Right ventricle myocardium superior (tissue), 1 donor: Measurements from ENCODE around the gene UNCX. TPM values are rescaled to one million over a fixed set of nuclear protein-coding genes. Genes with fewer than 3 reads are reported as not detected.
"Not testable (repeated sequence)": the region's sequence is repeated elsewhere in the genome, so short reads cannot be mapped to it uniquely, and the experiment has no call there.

Source experiments
- ATAC-seq: fragments of 200-7000 bp; cut with Tn5 transposase; one replicate; pipeline ENCODE4 v1.9.1; 2020; ENCODE audit warnings: mild to moderate bottlenecking; ENCODE audit not compliant: poor library complexity
- DNase-seq: peaks from one replicate; pipeline ENCODE4 v3.0.0-alpha.2; 2020
- intact Hi-C: fragments of 100-400 bp; cut with DNase I; formaldehyde crosslinking; loops from one replicate; pipeline ENCODE4 v1.11.2; 2022
- total RNA-seq: library from RNA; stranded (reverse); fragmentation: NEBNext Ultra II Directional; extraction: Animal tissue kit (Norgen Biotek cat#: 25700); gene quantifications from one replicate; pipeline ENCODE4 v1.2.1, GENCODE V29; 2021
- donor health status: DM: no; HTN: yes; CAD: no; lungs with severe emphysema.

Gene UNCX
- total RNA-seq, 1 donor from 2014 or later: not detected

- ATAC-seq: no peak
- DNase-seq: no peak
- intact Hi-C loops: no loop called here
These were observed 21.1 kb upstream of the UNCX start for GRCh38 chr7:1211611-1212010.

- DNase-seq, intact Hi-C loops, ATAC-seq: not testable (repeated sequence)
These were observed 20.6 kb upstream of the UNCX start for GRCh38 chr7:1212025-1212424.

DNA sequence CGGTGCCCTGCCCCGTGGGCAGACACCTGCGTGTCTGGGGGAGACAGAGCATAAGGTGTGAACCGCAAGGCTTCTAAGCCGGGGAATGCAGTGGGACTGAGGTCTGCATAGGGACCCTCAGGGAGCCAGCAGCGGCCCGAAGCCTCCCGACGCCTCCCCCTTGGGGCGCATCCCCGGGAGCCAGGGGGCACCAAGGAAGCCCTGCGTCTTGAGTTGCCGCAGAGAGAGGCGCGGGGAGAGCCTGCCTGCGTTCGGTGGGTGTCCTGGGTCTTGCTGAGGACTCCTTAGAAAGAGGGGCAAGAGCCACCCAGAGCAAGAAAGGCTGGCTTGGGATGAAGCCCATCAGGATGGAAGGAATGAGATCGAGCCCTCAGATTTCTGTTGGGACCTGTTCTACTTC is 18.2 kb upstream of the UNCX start:
- intact Hi-C loops: no loop called here
- ATAC-seq (no peak), DNase-seq (no peak)

DNA sequence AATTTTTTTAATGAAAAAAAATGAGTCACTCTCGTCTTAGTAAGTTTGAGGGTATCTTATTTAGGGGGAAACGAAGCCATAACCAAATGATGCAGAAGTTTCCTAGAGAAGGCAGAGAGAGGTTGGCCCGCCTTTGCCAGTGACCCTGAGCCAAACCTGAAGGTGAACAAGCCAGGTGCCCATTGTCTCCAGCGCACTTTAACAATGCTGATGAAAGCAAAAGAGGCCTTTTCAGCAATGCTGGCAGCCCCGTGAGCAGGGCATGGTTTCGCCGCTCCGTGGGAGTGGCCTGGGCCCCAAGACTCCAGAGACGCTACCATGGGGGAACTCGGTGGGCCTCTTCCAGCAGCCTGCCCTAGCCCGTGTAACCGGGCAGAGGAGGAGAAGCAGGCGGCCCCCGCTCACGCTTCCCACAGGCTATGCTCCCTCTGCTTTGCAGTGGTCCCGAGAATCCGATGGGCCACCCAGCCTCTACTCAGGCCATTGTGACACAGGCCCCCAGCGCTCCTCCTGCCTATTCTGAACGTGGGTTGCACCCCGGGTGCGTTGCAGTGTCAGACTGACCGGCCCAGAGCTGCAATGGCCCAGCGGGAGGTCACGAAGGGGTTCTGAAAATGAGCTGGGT is 14.0 kb upstream of the UNCX start:
- DNase-seq: no peak

DNA sequence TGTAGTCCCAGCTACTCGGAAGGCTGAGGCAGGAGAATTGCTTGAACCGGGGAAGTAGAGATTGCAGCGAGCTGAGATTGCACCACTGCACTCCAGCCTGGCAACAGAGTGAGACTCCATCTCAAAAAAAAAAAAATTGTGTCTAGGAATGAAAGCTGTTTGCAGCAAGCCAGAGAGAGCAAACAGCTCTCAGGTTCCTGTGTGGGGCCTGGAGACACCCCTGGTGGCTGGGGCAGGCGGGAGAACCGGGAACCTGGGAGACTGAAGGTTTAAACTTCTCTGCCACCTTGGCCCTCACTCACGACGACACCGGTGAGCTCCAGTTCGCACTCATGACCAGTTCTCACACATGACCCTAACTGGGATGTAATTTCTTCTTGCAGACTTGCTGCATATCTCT is 13.2 kb upstream of the UNCX start:
- DNase-seq: no peak

More for the DNA sequence above, 14.0 kb upstream of the UNCX start:
- ATAC-seq: no peak
- intact Hi-C loops: no loop called here

DNA sequence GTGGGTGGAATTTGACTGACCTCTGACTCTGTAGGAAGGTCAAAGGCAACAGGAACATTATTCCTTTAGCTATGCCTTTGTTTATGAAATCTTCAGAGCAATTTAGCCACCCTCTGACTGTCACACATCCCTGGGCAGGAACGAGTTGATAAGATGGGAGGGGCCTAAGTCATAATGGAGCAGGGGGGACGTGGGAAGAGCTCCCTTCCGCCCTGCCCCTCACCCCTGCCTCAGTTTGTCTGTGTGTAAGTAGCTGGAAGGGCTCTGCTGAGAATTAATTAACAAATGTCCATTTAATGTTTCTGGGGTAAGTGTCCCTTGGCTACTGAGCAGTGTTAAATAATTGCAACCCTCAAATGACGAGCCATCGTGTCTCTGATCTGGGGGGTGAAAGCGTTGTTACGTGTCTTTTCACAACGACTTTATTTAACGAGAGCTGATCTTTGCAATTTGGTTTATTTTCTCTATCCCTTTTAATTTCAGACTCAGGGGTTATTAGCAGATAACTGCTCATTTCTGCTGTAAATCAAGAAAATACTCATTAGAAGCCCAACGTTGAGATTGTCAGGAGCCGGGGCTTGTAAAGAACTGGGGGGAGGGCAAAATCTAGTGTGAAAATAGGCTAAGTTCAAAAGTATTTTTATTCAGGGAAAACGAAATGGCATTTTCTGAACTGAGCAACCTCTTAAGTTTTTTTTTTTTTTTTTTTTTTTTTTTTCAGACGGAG is 12.5 kb upstream of the UNCX start:
- no peak for DNase-seq
- ATAC-seq: no peak
- intact Hi-C loops: loop anchor here (10.0 kb wide), 1 partner anchor 215 kb away; no protein-coding TSS in a partner anchor

More for the DNA sequence above, 13.2 kb upstream of the UNCX start:
- intact Hi-C loops: no loop called here
- no peak for ATAC-seq

DNA sequence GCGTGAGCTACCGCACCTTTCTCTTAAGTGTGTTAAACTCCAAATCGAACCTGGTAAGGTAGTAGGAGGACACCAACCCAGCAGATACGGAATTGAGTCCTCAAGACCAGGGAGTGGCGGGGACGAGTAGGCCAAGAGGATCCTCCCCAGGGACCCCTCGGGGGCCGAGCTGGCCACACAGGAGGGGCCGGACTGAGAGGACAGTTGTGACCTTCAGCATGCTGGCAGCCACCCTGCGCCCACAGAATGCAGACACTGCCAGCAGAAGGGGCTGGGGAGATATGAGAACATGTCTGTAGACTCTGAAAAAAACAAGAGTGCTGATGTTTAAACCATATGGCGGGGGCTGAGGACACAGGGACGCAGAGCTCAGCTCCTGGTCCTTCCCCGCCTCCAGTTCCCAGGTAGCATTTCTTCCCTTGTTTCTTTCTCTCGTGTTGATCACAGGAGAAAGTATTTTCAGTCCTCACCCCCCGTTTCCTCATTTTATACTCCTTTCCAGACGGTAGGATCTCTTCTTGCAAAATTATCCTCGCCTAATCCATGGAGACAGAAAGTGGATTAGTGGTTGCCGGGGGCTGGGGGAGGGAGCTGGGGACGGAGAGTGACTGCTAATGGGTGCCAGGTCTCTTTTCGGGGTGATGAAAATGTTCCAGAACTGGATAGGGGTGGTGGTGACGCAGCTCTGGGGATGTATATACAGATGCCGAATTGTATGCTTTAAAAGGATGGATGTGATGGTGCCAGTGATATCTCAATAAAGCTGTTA is 11.5 kb upstream of the UNCX start:
- intact Hi-C loops: loop anchor here (10.0 kb wide), 1 partner anchor 214 kb away; no protein-coding TSS in a partner anchor
- DNase-seq (no peak), ATAC-seq (no peak)

DNA sequence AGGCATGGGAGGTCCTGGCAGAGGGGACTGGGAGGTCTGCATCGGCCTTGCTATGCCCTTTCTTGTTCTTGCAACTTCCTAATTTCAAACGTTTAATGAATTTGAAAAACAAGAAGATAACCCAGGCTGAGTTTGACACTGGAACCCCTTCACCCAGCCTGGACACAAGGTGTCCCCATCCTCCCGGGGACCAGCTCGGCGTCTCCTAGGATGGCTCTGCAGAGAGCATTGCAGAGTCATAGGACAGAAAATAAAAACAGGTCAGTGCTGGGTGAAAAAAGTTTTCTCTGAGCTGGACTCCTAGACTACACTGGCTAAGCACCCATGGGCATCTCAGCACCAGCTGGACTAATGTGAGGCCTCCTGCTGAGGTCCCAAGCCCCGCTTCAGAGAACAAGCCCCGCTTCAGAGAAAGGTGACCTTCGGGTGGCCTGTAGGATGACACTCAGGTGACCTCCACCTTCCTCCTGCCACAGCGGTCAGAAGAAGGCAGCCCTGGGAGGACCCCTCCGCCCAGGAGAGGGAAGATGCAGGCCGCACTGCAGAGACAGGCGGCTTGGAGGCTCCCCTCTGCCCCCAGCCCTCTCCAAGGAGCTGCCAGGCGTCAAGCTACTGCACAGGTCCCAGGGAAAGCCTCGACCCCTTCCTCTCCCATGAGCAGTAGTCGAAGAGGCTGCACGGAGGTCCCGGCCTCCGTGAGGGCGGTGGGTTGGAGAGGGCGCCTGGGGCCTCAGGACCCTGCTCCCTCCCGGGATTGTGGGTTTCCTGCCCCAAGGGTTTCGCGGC is 9.3 kb upstream of the UNCX start:
- intact Hi-C loops: loop anchor here (10.0 kb wide), 1 partner anchor 211 kb away; no protein-coding TSS in a partner anchor
- ATAC-seq: no peak
- DNase-seq: no peak

- intact Hi-C loops: loop anchor here (10.0 kb wide), 1 partner anchor 211 kb away; no protein-coding TSS in a partner anchor
- no peak for ATAC-seq
- DNase-seq: no peak
These were observed 8.5 kb upstream of the UNCX start for GRCh38 chr7:1224086-1224716.

DNA sequence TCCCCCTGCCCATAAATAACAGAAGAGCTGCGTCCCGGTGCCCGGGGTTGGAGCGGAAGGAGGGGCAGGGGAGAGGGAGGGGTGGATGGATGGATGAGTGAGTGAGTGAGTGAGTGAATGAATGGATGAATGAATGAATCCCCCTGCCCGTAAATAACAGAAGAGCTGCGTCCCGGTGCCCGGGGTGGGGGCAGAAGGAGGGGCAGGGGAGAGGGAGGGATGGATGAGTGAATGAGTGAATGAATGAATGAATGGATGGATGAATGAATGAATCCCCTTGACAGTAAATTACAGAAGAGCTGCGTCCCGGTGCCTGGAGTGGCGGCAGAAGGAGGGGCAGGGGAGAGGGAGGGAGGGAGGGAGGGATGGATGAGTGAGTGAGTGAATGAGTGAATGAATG is 7.6 kb upstream of the UNCX start:
- ATAC-seq: no peak
- intact Hi-C loops: loop anchor here (10.0 kb wide), 1 partner anchor 210 kb away; no protein-coding TSS in a partner anchor
- no peak for DNase-seq

DNA sequence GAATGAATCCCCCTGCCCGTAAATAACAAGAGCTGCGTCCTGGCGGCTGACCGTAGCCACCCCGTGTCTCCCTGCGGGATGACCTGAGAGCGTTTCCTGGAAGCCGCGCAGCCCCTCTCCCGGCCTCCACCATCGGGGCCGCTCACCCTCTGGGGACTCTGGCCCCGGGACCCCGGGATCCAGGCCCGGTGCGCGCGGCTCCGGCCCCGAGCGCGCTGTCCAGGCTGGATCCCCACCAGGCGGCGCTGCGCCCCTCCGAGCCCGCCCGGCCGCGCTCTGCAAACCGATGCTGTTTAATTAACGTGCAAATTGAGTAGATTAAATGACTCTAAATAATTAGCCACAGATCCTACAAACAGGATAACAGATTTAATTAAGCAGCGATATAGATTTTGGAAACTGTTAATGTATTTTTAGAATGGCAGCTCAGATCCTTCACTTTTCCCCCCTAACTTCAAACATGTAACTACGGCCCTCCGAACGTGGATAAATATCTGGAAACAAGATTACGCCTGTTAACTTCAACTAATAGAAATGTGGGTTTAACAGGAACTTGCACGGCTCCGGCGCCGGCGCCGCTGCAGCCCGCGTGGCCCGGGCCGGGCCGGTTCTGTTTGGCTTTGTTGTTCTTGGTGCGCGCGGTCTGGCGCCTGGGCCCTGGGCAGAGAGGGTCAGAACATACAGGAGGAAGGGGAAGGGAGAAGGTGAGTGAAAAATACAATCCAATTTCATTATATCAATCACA is 7.1 kb upstream of the UNCX start:
- intact Hi-C loops: loop anchor here (10.0 kb wide), 1 partner anchor 209 kb away; no protein-coding TSS in a partner anchor
- no peak for DNase-seq
- no peak for ATAC-seq

- DNase-seq (no peak), ATAC-seq (no peak)
- intact Hi-C loops: loop anchor here (10.0 kb wide), 1 partner anchor 208 kb away; no protein-coding TSS in a partner anchor
These were observed 6.3 kb upstream of the UNCX start for GRCh38 chr7:1226186-1226901.

DNA sequence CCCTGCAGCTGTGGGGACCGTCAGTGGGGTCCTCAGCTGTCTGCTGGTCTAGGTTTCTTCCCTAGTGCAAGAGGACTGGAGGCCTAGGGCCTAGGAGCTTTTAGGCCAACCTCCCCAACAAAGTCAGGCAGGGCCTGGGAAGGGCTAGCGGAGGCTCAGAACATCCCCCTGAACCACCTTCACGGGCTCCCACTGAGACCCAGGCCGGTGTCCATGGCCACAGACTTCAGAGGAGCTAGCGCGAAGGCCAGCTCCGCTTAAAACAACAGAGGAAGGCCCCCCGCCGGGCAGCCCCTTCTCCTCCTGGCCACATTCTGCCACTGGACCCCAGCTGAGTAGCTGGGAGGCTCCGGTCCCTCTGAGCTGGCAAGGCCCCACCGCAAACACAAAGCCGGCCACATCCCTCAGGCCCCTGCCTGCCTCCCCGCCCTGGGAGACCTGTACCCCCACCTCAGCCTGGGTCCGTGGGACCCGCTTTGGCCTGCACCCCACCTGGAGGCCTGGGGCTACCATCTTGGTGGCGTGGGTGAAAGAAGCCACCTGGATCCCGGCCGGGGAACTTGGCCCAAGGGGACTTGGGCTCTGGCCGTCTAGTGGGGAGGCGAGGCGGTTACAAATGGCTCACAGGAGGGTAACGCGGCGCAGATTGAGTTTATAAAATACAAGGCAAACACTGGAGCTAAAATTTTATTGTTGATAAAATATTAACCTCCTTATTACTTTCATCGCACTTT is 5.4 kb upstream of the UNCX start:
- DNase-seq (no peak), ATAC-seq (no peak)
- intact Hi-C loops: loop anchor here (10.0 kb wide), 1 partner anchor 208 kb away; no protein-coding TSS in a partner anchor

DNA sequence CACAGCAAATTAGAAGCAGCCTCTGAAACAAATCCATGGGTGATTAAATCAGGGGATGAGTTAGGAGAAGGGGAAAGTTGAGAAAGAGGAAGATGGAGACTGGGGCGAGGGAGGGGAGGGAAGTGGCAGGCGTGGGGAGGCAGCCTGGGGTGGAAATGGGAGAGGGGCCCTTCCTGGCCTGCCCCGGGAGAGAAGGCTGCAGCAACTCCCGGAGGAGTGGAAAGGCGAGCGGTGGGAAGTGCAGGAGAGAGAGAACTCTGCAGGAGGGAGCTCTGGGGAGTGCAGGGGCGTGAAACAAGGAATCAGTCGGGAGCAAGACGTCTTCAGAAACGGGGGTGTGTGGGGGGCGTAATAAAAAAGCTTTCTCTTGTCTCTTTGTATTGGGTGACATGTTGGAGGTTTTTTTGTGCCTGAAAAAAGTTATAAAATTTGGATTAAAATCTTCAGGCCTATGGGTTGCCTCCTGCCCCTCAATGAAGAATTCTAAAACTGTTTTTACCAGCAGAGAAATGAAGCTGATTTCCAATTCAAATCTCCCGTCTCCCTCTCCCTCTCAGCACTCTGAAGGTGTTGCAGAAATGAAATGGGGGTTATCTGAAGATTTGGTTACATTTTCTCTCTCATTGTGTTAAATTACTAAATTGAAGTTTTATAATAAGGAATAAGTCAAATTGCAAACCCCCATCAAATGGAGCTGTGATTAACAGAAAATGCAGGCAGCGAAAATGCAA is 4.7 kb upstream of the UNCX start:
- DNase-seq (no peak), ATAC-seq (no peak)
- intact Hi-C loops: loop anchor here (10.0 kb wide), 1 partner anchor 207 kb away; no protein-coding TSS in a partner anchor

- ATAC-seq: no peak
- intact Hi-C loops: loop anchor here (10.0 kb wide), 1 partner anchor 206 kb away; no protein-coding TSS in a partner anchor
- no peak for DNase-seq
These were observed 4.0 kb upstream of the UNCX start for GRCh38 chr7:1228545-1229201.
